T-helper 17 cell (primary cell): ENCODE results near the gene LAYN. TPM values are rescaled to one million over a fixed set of nuclear protein-coding genes. Genes with fewer than 3 reads are reported as not detected.

Experiments
- total RNA-seq, 4 donors: library from RNA in 2 of 4; stranded (reverse) in 2 of 4; gene quantifications; one replicate each; pipeline ENCODE4 v1.2.3 and lab custom pipeline; 2022 to 2026

The LAYN gene
- total RNA-seq, 2 donors from 2014 or later: 1.4 TPM; not detected in 1

Other genes with a start within 250 kb of the LAYN start
- not detected for gene POU2AF3, start 242.2 kb upstream of the LAYN start, total RNA-seq
- 10 to 100 TPM in 1 of 2 donors, 1 to 10 TPM in 1; 1.6 to 10.5 TPM for gene POU2AF1, start 161.4 kb upstream of the LAYN start, total RNA-seq
- gene BTG4, start 28.3 kb upstream of the LAYN start, total RNA-seq: not detected
- gene HOATZ, start 25.9 kb upstream of the LAYN start, total RNA-seq: not detected
- gene SIK2, start 61.7 kb downstream of the LAYN start, total RNA-seq: 1 to 10 TPM; 8.1 to 9.6 TPM
- 10 to 100 TPM; 26.4 to 32.0 TPM for gene PPP2R1B, start 225.7 kb downstream of the LAYN start, total RNA-seq